ENCODE measurements around the gene YIF1A. TPM values are rescaled to one million over a fixed set of nuclear protein-coding genes. Genes with fewer than 3 reads are reported as not detected.
A peak's percentile ranks its signal among the peaks of the same experiment; 100 is the strongest.
"Not testable (repeated sequence)": the region's sequence is repeated elsewhere in the genome, so short reads cannot be mapped to it uniquely, and the experiment has no call there.

The YIF1A gene
- total and polyA plus RNA-seq, 8 donors: 11.6 to 122 (median 60.9) TPM

DNA sequence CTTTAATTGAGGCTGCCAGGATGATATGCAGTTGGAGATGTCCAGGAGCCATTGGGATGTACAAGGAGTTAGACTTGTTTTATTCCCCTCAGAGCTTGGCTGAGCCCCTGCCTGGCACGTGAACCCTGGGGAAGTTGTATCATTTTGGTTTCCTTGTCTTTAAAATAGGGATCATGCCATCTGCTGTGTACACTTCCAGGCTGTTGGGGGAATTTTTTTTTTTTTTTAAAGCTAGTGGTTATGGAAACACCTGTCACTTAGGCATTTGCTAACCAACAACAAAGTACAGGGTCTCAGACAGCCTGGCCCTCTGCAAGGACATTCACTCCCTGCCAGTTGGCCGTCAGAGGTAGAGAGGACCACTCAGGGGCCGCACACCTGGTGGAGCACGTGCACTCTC lies 29.0 kb downstream of the YIF1A start:
- Histone ChIP-seq H3K9me3 (no peaks in the 10 kb centered on the region), H3K4me1 (peaks cover 14 to 24% (median 23%) of the 10 kb centered on the region in 4 donors), H3K4me3 (no peak overlapping the region), H3K36me3 (peaks cover 25 to 63% (median 55%) of the 10 kb centered on the region in 4 donors), H3K27ac (no peak overlapping the region), H3K27me3 (peaks cover 0 to 11% (median 0%) of the 10 kb centered on the region in 3 donors)
- 87 to 95% (median 91%) methylated on average over 4 of the region's 4 CpGs for WGBS, 5 donors
- intact Hi-C loops (cut with DNase I; ENCODE audit: low total_unique reads): loop anchor here (5.0 kb wide), 1 partner anchor 38 kb away; no protein-coding TSS in a partner anchor
- no peak for DNase-seq
- TF ChIP-seq POLR2A (IDR thresholded peaks at IDR 0.05) (no peak), POLR2AphosphoS5 (IDR thresholded peaks at IDR 0.05) (no peak), EP300 (IDR thresholded peaks at IDR 0.05) (no peak)
- TF ChIP-seq, protein P1, sequence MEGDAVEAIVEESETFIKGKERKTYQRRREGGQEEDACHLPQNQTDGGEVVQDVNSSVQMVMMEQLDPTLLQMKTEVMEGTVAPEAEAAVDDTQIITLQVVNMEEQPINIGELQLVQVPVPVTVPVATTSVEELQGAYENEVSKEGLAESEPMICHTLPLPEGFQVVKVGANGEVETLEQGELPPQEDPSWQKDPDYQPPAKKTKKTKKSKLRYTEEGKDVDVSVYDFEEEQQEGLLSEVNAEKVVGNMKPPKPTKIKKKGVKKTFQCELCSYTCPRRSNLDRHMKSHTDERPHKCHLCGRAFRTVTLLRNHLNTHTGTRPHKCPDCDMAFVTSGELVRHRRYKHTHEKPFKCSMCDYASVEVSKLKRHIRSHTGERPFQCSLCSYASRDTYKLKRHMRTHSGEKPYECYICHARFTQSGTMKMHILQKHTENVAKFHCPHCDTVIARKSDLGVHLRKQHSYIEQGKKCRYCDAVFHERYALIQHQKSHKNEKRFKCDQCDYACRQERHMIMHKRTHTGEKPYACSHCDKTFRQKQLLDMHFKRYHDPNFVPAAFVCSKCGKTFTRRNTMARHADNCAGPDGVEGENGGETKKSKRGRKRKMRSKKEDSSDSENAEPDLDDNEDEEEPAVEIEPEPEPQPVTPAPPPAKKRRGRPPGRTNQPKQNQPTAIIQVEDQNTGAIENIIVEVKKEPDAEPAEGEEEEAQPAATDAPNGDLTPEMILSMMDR (IDR thresholded peaks at IDR 0.05): no peak

DNA sequence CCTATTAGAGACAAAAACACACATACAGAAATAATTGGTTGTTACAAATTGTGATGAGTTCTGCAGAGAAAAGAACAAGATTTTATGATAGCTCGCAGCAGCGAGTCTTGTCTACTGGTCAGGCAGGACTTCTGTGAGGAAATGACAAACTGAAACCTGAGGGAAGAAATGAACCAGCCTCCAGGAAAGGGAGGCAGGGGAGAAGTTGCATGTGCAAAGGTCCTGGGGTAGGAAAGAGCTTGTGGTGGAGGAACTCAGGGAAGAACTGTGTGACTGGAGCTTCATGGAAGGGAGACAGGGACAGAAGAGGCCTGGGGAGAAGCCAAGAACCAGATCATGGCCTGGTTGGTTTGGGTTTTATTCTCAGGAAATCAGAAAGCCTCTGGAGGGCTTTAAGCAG lies 29.7 kb downstream of the YIF1A start:
- peaks cover 14 to 24% (median 23%) of the 10 kb centered on the region in 4 donors for H3K4me1 ChIP-seq
- TF ChIP-seq POLR2AphosphoS5 (IDR thresholded peaks at IDR 0.05) (no peak), EP300 (IDR thresholded peaks at IDR 0.05) (no peak), POLR2A (IDR thresholded peaks at IDR 0.05) (no peak)
- TF ChIP-seq, protein P1 (IDR thresholded peaks at IDR 0.05): no peak
- H3K9me3 ChIP-seq: no peaks in the 10 kb centered on the region
- peaks cover 21 to 56% (median 47%) of the 10 kb centered on the region in 4 donors for H3K36me3 ChIP-seq
- WGBS, 5 donors: 96 to 100% (median 99%) methylated on average over 2 of the region's 2 CpGs
- H3K27me3 ChIP-seq: peaks cover 0 to 11% (median 0%) of the 10 kb centered on the region in 3 donors
- no peak overlapping the region for H3K27ac ChIP-seq
- intact Hi-C loops (cut with DNase I; ENCODE audit: low total_unique reads): no loop called here
- no peak for DNase-seq
- H3K4me3 ChIP-seq: no peak overlapping the region

DNA sequence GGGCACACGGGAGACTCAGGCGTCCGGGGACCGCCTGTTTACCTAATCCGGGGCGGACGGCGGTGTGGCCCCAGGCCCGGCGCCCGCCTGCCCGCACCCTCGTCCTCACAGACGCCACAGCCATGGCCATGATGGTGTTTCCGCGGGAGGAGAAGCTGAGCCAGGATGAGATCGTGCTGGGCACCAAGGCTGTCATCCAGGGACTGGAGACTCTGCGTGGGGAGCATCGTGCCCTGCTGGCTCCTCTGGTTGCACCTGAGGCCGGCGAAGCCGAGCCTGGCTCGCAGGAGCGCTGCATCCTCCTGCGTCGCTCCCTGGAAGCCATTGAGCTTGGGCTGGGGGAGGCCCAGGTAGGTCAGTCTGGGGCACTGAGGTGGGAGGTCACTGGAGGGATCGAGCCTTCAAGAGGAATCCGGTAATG lies 30.5 kb downstream of the YIF1A start:
- 2 to 8% (median 5%) methylated on average over 5 to 28 of the region's 28 CpGs for WGBS, 5 donors
- Histone ChIP-seq H3K27ac (peak overlapping the region in 4 of 5 donors; percentile 77 to 90 (median 86)), H3K9me3 (no peaks in the 10 kb centered on the region), H3K4me3 (peak overlapping the region; percentile 76 to 98 (median 96)), H3K27me3 (peaks cover 0 to 11% (median 0%) of the 10 kb centered on the region in 3 donors), H3K36me3 (peaks cover 19 to 49% (median 40%) of the 10 kb centered on the region in 4 donors), H3K4me1 (peaks cover 14 to 24% (median 23%) of the 10 kb centered on the region in 4 donors)
- intact Hi-C loops (cut with DNase I; ENCODE audit: low total_unique reads): no loop called here
- no peak for TF ChIP-seq EP300 (IDR thresholded peaks at IDR 0.05)
- TF ChIP-seq, protein P1 (IDR thresholded peaks at IDR 0.05): peak in 2 of 7 experiments; percentile 1 to 48
- DNase-seq: no peak

DNA sequence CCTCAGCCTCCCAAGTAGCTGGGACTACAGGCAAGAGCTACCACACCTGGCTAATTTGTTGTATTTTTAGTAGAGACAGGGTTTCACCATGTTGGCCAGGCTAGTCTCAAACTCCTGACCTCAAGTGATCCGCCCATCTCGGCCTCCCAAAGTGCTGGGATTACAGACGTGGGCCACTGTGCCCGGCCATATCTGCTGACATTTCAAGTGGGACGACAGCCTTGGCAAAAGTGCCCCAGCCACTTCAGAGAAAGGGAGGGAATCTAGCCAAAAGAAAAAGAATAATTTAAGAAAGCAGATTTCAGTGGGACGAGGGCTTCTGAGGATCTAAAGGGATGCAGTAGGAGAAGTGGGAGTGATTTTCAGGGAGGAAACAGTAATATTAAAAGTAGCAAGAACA lies 35.9 kb downstream of the YIF1A start:
- DNase-seq; intact Hi-C loops (cut with DNase I; ENCODE audit: low total_unique reads): not testable (repeated sequence)

DNA sequence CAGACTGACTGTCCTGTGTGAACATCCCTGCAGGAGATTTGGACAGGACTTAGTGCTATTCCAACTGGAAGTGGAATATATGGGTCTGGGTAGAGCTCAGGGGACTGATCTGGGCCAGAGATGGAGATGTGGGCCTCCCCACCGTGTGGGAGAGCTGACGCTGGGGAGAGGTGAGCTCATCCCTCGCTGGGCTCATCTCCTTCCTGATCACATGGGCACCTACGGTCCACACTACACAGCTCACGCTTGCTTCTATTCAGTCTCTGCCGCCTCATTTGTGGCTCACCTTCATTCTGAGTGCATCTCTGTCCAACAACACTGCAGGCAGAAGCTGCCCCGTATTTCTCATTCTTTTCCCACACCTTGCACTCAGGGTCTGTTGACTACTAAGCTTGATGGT lies 37.1 kb downstream of the YIF1A start:
- intact Hi-C loops (cut with DNase I; ENCODE audit: low total_unique reads): no loop called here
- Histone ChIP-seq H3K27ac (no peak overlapping the region), H3K4me3 (no peak overlapping the region), H3K36me3 (peaks cover 0 to 36% (median 27%) of the 10 kb centered on the region in 4 donors), H3K27me3 (peaks cover 0 to under 1% (median 0%) of the 10 kb centered on the region in 3 donors), H3K9me3 (no peaks in the 10 kb centered on the region), H3K4me1 (peaks cover 4 to 6% (median 5%) of the 10 kb centered on the region in 4 donors)
- TF ChIP-seq POLR2A (IDR thresholded peaks at IDR 0.05) (no peak), EP300 (IDR thresholded peaks at IDR 0.05) (no peak), POLR2AphosphoS5 (IDR thresholded peaks at IDR 0.05) (no peak)
- TF ChIP-seq, protein P1 (IDR thresholded peaks at IDR 0.05): no peak
- no peak for DNase-seq
- 73 to 85% (median 81%) methylated on average over 7 of the region's 7 CpGs for WGBS, 5 donors

More for the DNA sequence above, 35.9 kb downstream of the YIF1A start:
- H3K9me3 ChIP-seq, H3K4me3 ChIP-seq, H3K27ac ChIP-seq: not testable (repeated sequence)
- peaks cover 0 to 23% (median 16%) of the 10 kb centered on the region in 4 donors for H3K36me3 ChIP-seq
- H3K27me3 ChIP-seq: peaks cover 0 to 11% (median 0%) of the 10 kb centered on the region in 3 donors
- peaks cover 8 to 12% (median 11%) of the 10 kb centered on the region in 4 donors for H3K4me1 ChIP-seq
- 47 to 74% (median 52%) methylated on average over 6 of the region's 6 CpGs for WGBS, 5 donors

Data from stomach (tissue), 9 donors.